Kasumi-1 (cell line): ENCODE results near the gene XIRP1.
A peak's percentile ranks its signal among the peaks of the same experiment; 100 is the strongest.
"Not testable (repeated sequence)": the region's sequence is repeated elsewhere in the genome, so short reads cannot be mapped to it uniquely, and the experiment has no call there.

Experiments
- DNase-seq, 2 experiments: peaks; one replicate each; lab custom pipeline; 2025; lab: John Stamatoyannopoulos, UW

XIRP1 gene, protein sequence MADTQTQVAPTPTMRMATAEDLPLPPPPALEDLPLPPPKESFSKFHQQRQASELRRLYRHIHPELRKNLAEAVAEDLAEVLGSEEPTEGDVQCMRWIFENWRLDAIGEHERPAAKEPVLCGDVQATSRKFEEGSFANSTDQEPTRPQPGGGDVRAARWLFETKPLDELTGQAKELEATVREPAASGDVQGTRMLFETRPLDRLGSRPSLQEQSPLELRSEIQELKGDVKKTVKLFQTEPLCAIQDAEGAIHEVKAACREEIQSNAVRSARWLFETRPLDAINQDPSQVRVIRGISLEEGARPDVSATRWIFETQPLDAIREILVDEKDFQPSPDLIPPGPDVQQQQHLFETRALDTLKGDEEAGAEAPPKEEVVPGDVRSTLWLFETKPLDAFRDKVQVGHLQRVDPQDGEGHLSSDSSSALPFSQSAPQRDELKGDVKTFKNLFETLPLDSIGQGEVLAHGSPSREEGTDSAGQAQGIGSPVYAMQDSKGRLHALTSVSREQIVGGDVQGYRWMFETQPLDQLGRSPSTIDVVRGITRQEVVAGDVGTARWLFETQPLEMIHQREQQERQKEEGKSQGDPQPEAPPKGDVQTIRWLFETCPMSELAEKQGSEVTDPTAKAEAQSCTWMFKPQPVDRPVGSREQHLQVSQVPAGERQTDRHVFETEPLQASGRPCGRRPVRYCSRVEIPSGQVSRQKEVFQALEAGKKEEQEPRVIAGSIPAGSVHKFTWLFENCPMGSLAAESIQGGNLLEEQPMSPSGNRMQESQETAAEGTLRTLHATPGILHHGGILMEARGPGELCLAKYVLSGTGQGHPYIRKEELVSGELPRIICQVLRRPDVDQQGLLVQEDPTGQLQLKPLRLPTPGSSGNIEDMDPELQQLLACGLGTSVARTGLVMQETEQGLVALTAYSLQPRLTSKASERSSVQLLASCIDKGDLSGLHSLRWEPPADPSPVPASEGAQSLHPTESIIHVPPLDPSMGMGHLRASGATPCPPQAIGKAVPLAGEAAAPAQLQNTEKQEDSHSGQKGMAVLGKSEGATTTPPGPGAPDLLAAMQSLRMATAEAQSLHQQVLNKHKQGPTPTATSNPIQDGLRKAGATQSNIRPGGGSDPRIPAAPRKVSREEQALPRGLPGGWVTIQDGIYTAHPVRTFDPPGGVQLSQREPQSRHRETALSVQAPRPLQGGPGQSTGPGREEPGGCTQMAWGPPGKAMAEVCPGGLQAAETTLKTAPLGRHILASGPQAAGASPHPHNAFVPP (N-terminal part only)

DNA sequence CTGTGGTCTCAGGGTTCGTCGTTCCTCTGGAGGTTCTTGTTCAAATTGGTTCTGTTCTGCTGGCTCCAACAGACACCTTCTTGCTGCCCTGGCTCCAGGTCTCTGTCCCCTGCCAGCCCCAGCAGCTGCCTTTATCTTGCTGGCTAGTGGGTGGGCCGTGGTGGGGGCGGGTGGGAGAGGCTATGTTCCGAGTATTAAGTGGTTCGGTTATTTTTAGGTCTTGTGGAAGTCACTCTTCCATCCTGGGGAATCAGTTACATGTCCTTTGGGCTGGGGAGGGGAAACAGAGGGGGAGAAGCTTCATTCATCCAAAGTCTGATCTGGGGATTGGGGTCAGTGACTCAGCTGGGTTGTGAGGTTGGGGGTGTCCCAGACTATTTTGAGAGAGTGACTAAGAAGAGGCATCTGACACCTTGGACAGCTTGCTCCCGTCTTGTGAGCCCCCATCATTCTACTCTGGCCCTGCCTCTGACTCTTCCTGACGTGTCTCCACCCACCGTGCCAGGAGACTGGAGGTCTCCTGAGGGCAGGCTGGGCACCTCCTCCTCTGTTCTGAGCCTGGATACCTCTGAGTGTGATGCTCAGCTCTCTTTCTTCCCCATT, at the start of gene XIRP1:
TSS of gene XIRP1 (minus strand) at position 106 of the 603 bp plus-strand sequence. CDS start 3,150 bp downstream, outside the sequence.
- no peak for DNase-seq

DNA sequence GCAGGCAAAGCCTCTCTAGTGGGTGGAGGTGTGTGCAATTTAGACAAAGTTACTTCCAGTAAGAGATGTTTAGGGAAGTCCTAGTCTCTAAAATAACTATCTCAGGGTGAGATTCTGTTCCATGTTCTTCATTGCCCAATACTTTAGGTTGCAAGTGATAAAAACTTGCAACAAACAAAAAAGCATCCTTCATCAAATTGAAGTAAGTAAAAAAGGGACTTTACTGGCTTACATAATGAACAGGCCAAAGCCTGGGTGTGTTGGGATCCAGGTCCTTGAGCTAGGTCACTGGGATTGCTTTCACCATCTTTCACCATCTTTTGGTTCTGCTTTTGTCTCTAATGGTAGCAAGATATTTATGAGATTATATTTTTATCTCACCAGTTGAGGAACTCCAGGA, 49.2 kb upstream of the XIRP1 start:
- DNase-seq = no peak

DNA sequence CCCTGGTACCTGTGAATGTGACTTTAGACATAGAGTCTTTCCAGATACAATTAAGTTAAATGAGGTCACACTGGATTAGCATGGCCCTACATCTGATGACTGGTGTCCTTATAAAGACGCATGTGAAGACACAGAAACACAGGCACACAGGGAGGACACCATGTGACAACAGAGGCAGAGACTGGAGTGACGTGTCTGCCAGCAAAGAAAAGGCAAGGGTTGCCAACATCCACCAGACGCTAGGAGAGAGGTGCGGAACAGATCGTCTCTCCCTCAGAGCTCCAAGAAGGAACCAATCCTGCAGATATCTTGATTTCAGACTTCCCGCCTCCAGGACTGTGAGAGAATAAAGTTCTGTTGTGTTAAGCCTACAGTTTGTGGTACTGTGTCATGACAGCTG, 44.6 kb upstream of the XIRP1 start:
- no peak for DNase-seq

DNA sequence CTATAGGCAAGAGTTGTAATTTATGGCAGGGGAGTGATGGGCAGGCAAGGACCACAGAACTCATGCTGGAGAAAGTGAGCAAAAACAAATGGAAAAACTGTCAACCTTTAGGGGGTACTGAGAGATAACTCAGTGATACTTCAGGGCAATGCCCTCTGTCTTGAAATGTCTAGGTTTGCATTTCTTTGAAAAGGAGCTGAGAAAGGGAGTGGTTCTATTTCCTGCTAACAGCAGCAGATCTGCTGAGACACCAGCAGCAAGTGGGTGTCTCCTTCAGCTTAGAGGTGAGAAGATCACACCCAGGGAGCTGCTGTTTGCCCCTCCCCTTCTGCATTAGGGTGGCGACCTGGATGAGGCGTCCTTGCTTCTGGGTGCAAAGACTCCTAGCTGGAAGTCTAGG, 42.3 kb upstream of the XIRP1 start:
- no peak for DNase-seq

DNA sequence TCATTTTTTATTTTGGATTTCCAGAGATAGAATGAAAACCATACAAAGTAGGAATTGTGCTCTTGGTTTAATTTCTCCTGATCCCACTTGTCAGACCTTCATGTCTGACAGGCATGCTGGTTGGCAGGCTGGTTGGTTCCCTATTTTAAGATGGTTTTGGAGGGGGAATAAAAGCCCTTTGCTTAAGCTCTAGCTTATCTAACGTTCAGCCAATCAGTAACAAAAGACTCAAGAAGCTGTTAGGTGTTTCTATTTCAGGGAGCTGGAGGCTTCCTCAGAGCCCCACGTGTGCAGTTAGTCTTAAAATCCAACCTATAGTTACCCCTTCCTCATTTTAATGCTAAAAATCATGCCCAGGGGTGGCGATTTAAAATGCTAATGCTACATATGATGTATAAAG, 40.5 kb upstream of the XIRP1 start:
- peak in 1 of 2 experiments; percentile 23 for DNase-seq

DNA sequence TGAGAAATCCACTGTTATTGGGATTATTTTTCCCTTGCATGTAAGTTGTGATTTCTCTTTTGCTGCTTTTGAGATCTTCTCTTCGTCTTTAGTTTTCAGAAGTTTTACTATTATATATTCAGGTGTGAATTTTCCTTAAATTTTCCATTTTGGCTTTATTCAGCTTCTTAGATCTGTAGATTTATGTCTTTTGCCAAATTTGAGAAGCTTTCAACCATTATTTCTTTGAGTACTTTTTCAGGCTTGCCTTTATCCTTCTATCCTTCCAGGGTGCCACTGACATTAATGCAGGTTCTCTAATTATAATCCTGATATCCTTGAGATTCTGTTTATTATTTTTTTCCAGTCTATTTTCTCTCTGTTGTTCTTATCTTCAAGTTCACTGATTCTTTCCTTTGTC, 38.1 kb upstream of the XIRP1 start:
- no peak for DNase-seq

DNA sequence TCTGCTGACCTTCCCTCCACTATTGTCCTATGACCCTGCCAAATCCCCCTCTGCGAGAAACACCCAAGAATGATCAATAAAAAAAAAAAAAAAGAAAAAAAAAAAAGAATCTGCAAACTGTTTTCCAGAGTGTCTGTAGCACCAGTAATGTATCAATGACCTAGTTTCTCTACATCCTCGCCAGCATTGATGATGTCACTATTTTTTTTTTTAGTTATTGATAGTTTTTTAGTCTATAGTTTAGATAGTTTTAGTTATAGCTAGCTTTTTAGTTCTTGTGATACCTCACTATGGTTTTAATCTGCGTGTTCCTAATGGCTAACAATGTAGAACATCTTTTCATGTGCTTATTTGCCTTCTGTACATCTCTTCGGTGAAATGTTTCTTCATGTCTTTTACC, 36.1 kb upstream of the XIRP1 start:
- DNase-seq = no peak

DNA sequence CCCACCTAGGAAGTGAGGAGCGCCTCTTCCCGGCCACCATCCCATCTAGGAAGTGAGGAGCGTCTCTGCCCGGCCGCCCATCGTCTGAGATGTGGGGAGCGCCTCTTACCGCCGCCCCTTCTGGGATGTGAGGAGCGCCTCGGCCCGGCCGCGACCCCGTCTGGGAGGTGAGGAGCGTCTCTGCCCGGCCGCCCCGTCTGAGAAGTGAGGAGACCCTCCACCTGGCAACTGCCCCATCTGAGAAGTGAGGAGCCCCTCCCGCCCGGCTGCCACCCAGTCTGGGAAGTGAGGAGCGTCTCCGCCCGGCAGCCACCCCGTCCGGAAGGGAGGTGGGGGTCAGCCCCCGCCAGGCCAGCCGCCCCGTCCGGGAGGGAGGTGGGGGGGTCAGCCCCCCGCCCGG, 35.2 kb upstream of the XIRP1 start:
- DNase-seq = not testable (repeated sequence)

DNA sequence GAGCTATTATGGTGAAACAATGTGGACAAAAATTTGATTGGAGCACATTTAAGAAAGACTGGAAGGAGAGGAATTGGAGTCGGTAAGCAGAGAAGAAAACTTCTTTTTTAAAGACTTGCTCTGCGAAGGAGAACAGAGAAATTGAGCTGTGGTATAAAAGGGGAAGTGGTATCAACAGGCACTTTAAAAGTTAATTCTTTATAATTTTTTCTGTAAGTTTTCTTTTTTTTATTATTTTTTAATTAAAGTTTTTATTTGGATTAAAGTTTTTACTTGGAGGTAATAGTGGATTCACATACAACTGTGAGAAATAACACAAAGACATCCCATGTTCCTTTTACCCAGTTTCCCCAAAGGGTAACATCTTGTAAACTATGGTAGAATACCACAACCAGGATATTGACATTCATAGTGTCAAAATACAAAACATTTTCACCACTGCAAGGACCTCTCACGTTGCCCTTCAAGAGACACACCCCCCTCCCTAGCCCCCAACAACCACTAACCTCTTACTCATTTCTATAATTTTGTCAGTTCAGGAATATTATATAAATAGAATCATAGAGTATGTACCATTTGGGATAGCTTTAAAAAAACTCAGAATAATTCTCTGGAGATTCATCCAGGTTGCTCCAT, 33.8 kb upstream of the XIRP1 start:
- DNase-seq = peak; percentile 61 to 77

DNA sequence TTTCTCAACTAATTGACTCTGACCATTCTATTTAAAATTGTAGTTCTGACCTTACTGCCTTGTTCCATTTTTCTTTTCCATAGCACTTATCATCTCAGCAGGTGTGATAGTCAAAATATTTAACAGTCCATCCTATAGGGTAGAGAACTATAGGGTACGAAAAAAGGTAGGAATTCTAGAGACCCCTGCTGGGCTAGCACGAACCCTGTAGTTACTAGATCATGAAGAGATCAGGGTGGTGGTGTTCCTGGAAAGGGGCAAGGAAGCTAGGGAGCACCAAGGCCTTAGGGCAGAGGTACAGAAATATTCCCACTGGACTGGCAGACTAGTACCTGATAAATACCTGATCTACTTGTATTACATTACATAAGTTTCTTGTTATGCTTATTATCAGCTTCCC, 31.9 kb upstream of the XIRP1 start:
- no peak for DNase-seq

DNA sequence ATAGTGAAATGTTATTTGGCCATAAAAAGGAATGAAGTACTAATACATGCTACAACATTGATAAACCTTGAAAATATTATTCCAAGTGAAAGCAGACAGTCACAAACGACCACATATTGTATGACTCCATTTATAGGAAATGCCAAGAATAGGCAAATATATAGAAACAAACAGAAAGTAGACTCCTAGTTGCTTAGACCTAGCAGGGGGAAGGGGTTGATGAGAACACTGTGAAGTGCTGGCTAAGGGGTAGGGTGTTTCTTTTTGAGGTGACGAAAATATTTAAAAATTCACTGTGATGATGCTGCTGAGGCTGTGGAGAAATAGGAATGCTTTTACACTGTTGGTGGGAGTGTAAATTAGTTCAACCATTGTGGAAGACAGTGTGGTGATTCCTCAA, 30.5 kb upstream of the XIRP1 start:
- no peak for DNase-seq

DNA sequence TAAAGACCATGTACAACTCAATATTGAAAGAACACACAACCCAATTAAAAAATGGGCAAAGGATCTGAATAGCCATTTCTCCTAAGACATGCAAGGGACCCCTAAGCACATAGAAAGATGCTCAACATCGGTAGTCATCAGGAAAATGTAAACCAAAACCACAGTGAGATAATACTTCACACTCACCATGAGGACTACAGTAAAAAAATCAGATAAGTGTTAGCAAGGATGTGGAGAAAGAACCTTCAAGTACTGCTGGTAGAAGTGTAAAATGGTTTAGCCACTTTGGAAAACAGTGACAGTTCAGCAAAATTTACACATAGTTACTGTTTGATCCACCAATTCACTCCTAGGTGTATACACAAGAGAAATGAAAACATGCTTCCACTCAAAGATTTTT, 30.1 kb upstream of the XIRP1 start:
- DNase-seq = no peak

DNA sequence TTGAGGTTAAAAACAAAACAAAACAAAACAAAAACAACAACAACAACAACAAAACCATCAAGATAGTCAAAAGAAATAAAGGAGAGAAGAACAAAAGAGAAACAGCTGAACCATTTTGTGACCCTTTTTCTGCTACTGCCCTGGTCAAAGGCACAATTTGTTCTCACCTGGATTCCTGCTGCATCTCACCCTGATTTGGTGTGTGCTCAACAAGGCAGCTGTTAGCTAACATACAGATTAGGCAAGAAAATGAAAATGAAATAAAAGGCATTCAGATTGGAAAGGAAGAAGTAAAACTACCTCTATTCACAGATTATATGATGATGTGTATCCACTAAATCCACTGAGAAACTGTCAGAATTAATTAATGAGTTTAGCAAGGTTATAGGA, 28.7 kb upstream of the XIRP1 start:
- DNase-seq = no peak

DNA sequence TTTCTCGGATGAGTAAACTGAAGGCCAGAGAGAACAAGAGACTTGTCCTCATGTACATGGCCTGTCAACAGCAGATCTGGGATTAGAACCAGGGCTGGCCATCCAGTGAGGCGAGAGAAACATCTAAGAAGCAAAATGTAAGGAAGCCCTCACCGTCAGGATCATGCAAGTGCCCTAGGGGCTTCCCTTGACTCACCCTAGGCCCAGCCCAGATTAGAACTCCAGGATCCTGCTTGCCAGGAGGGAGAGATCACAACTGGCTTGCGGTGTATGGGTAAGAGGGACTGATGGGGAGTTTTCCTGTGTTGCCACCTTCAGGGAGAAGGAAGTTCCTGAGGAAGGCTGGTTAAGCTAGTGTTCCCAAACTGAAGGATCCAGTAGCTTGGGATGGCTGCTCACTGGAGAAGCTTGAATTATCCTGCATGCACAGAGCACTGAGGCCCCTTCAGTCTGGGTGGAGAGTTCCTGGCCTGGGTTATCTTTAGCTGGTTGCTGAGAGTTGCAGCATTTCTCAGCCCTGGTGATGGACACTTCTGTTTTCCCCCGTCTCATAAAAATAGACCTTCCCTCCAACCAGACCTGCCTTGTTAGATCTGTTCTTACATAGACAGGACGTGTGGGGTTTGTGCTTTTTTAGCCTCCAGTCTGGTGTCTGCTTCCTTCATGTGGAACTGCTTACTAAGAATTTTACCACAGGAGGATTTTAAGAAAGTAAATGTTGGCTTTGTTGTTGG, 28.2 kb upstream of the XIRP1 start:
- peak; percentile 70 to 77 for DNase-seq

DNA sequence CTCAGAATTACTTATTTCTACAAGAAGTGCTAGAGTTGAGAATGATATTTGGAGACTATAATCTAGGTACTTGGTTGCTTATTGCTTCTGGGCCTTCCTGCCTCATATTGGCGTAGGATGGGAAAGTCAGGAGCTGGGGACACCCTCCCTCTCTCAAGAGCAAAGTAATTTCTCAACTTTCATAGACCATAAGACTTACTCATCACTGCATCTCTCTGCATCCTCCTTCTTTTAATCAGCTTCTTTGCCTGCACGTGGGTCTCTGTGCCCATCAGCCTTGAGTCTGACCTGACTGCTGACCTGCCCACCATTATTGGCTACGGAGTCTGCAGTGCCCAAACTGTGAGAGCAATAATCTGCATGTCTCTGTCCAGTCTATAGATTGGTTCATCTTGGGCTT, 27.3 kb upstream of the XIRP1 start:
- DNase-seq = no peak

DNA sequence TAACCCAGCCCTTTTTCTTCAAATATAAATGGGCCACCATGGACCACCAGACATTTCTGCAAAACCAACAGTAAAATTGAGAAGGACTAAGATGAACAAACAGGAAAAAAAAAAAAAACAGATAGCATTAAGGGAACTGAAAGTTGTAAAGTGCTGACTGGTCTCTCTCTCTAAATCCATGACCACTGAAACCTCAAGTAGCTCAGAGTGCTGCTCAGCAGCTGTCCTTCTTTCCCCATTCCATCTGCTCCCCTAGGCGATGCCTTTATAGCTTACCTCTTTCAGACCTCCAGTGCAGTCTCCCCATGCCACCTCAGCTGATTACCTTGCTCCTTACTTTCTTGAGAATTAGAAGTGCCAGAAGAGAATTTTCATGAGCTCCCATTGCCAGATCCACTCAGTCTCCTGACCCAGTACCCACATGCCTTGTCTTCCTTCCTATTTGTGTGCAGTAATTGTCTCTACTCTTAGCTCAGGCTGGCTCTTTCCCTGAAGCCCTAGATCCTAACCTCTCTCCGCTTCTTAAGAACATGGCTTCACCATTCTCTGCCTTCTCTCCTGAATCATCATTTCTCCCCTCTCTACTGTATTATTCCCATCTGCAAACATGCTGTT, 23.9 kb upstream of the XIRP1 start:
- peak; percentile 48 to 58 for DNase-seq

DNA sequence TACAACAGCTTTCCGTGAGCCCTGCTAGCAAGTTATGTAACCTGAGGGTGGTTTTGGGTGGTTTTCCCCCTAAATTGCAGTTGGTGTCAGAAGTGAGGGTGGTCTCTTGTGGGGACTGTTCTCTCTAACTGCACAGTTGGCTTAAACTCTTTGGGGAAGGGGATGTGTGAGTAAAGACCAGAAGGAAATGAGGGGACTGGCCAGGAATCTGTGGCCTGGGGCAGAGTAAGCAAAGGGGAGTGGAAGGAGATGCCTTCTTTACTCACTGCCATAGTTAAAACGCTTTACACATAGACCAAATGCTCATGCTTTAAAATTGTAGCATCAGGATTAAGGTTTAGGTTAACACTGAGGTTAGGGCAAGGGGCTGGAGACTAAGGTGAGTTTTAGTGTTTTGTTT, 21.2 kb upstream of the XIRP1 start:
- no peak for DNase-seq

DNA sequence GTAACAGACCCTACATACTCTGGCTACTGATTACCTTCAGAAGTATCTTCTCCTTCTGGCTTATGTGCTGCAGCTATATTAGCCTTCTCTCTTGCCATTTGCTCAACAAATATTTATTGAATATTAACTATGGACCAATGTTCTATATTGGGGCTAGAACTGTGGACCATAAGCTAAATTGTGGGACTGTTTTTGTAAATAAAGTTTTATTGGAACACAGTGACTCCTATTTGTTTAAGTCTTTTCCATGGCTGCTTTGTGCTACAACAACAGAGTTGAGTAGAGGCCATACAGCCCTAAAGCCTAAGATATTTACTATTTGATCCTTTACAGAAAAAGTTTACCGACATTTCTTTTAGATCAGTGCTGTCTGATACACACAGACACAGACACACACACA, 20.3 kb upstream of the XIRP1 start:
- no peak for DNase-seq

DNA sequence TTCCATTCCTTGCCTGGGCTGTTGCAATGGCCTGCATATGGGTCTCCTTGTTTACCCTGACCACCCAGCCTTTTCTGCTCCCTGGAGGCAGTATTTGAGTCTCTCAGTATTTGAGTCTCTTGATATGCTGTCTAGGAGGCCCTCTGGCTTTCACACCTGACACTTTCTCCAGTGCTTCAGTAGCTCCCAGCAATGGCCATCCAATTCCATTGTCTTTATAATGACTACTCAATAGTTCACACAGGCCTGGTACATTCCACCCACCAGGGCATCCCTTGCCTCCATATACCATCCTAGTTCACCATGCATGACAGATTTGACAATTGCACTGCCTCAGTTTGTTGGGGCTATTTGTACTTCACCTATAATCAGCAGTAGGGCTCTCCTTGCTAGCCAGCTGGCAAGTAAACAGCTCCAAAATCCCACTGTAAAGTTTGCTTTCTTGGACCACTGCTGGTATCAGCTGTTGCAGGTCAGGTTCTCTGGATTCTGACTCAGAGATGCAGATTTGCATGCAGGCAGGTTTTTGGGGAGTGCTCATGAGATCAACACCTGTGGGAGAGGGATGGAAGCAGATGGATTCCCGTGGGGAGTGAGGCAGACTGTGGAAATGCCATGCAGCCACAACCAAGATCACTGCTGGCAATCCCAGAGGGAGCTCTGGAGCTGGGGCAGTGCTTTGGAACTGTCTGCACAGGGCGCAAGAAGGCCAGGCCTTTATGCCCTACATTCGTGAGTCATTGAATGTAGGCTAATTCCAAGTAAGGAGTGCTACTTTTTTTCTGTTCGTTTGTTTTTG, 19.1 kb upstream of the XIRP1 start:
- DNase-seq = no peak

DNA sequence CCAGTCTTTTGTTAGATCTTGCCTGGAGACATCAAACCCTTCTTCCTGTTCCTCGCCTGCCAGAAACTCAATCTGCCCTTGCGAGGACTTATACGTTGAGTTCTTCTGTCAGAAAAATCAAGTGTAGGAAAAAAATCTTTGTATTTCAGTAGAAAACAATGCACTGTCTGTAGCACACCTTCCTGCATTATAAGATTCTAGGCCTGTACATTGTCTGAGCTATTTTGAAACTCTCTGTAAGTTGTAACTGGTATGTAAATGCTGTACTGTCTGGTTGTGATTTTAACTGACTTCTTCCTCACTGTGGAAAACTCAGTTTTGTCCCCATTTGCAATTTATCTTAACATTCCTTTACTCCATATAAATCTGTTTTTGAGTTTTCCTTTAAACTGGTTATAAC, 17.7 kb upstream of the XIRP1 start:
- DNase-seq = no peak
